Ishikawa (cell line): ENCODE results near the gene KIF16B.

Experiments
- CEBPB ChIP-seq: IDR thresholded peaks from 2 replicates; pipeline ENCODE4 v1.6.1; 2012
- CREB1 ChIP-seq: IDR thresholded peaks from 2 replicates; pipeline ENCODE4 v1.6.1; 2012; ENCODE audit warnings: low read depth
- EGR1 ChIP-seq: IDR thresholded peaks from 2 replicates; pipeline ENCODE4 v1.6.1; 2012
- EP300 ChIP-seq: IDR thresholded peaks from 2 replicates; pipeline ENCODE4 v1.6.1; 2012; ENCODE audit warnings: borderline replicate concordance
- FOXM1 ChIP-seq: IDR thresholded peaks from 2 replicates; pipeline ENCODE4 v1.6.1; 2012; ENCODE audit warnings: low read depth, borderline replicate concordance
- NFIC ChIP-seq: IDR thresholded peaks from 2 replicates; pipeline ENCODE4 v1.6.1; 2012
- RAD21 ChIP-seq: IDR thresholded peaks from 2 replicates; pipeline ENCODE4 v1.6.1; 2012; ENCODE audit warnings: low read depth
- REST ChIP-seq: IDR thresholded peaks from 2 replicates; pipeline ENCODE4 v1.6.1; 2012; ENCODE audit warnings: low read depth, mild to moderate bottlenecking
- TAF1 ChIP-seq: IDR thresholded peaks from 2 replicates; pipeline ENCODE4 v1.6.1; 2012; ENCODE audit warnings: low read depth, mild to moderate bottlenecking
- TCF12 ChIP-seq: IDR thresholded peaks from 2 replicates; pipeline ENCODE4 v1.6.1; 2012; ENCODE audit warnings: low read depth
- TEAD4 ChIP-seq: IDR thresholded peaks from 2 replicates; pipeline ENCODE4 v1.6.1; 2012
- USF1 ChIP-seq: IDR thresholded peaks from 2 replicates; pipeline ENCODE4 v1.6.1; 2012
- YY1 ChIP-seq: IDR thresholded peaks from 2 replicates; pipeline ENCODE4 v1.6.1; 2012; ENCODE audit warnings: low read depth
- ZBTB7A ChIP-seq: IDR thresholded peaks from 2 replicates; pipeline ENCODE4 v1.6.1; 2012; ENCODE audit warnings: low read depth
- TF ChIP-seq, protein P1 (sequence below): IDR thresholded peaks from 2 replicates; pipeline ENCODE4 v1.6.1; 2012

Gene KIF16B

GRCh38 chr20:16246870-16247269 lies 326.4 kb downstream of the KIF16B start:
- TF ChIP-seq ZBTB7A: no peak
- no peak for TF ChIP-seq CREB1
- TF ChIP-seq TAF1: no peak
- TF ChIP-seq REST: no peak
- no peak for TF ChIP-seq EGR1
- no peak for TF ChIP-seq USF1
- TF ChIP-seq YY1: no peak
- TF ChIP-seq TEAD4: no peak
- no peak for TF ChIP-seq RAD21
- no peak for TF ChIP-seq EP300
- no peak for TF ChIP-seq TCF12
- TF ChIP-seq NFIC: no peak

- no peak for TF ChIP-seq TCF12
- TF ChIP-seq ZBTB7A: no peak
These were observed 327.0 kb downstream of the KIF16B start for GRCh38 chr20:16246291-16246690.

DNA sequence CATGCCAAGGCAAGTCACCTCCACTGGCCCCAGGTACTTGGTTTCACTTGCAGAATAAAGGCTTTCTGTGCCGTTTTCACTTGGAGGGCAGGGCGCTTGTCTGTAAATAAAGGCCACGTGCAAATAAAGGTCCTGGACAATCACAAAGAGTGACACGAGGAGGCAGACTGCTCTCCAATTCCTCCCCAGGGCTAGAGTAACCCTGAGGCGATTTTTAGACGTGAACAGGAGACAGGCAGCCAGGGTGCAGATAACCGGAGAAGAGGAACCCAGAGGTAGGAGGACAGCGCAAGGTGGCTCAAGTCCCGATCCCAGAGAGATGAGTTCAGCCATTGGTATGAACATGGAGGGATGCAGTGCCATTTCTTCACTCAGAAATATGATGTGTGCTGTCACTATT lies 327.4 kb downstream of the KIF16B start:
- TF ChIP-seq FOXM1 (no peak), TCF12 (no peak), EGR1 (no peak), TEAD4 (no peak), CREB1 (no peak), NFIC (no peak), ZBTB7A (no peak), TAF1 (no peak), EP300 (no peak), RAD21 (no peak)

DNA sequence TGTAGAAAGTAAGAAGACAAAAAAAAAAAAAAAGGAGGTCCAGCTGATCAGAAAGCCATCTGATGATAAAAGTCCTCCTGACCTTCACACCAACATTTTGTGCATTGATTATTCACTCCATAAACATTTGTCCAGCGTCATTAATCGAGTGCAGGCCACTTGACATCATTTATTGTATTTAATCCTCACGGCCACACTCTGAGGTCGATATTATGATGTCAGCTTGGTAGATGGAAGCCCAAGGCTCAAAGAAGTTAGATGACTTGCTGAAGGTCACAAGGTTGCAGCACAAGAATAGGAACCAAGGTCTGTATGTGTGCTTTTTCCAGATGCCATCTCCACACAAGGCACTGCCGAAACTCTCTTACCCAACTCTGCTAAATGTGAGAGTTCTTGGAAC lies 328.4 kb downstream of the KIF16B start:
- TF ChIP-seq USF1 (no peak), FOXM1 (no peak), REST (no peak), CREB1 (no peak), CEBPB (no peak), EGR1 (no peak), TEAD4 (no peak), TAF1 (no peak), EP300 (no peak)

GRCh38 chr20:16243470-16243869 lies 329.8 kb downstream of the KIF16B start:
- no peak for TF ChIP-seq FOXM1
- TF ChIP-seq, protein P1, sequence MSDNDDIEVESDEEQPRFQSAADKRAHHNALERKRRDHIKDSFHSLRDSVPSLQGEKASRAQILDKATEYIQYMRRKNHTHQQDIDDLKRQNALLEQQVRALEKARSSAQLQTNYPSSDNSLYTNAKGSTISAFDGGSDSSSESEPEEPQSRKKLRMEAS: no peak
- no peak for TF ChIP-seq TAF1
- TF ChIP-seq YY1: no peak
- no peak for TF ChIP-seq USF1
- no peak for TF ChIP-seq TEAD4
- TF ChIP-seq EGR1: no peak
- TF ChIP-seq NFIC: no peak
- no peak for TF ChIP-seq RAD21
- no peak for TF ChIP-seq CREB1
- no peak for TF ChIP-seq CEBPB
- no peak for TF ChIP-seq REST
- no peak for TF ChIP-seq TCF12

- TF ChIP-seq NFIC (no peak), USF1 (no peak), TEAD4 (no peak)
These were observed 331.3 kb downstream of the KIF16B start for GRCh38 chr20:16241911-16242310.
